Endothelial cell of umbilical vein (primary cell): Measurements from ENCODE around the gene HSP90B1. TPM values are rescaled to one million over a fixed set of nuclear protein-coding genes. Genes with fewer than 3 reads are reported as not detected.

Experiments used
- BruUV-seq: library from RNA; stranded (reverse); fragments of 400-500 nt; replicated peaks from 2 replicates; lab custom pipeline; 2021; lab: Mats Ljungman, UMichigan
- CTCF ChIA-PET: fragments of 300-600, 350-600 bp; sonication (Branson Sonifier 250); formaldehyde crosslinking; loops from one replicate; lab custom pipeline; 2021; ENCODE audit warnings: antibody characterized with exemption, inconsistent platforms; lab: Charles Lee
- POLR2A ChIA-PET: fragments of 300-600, 350-600 bp; sonication (Branson Sonifier 250); formaldehyde crosslinking; loops from one replicate; lab custom pipeline; 2021; ENCODE audit warnings: antibody characterized with exemption, inconsistent platforms; lab: Charles Lee
- DNase-seq: peaks from one replicate; pipeline ENCODE4 v3.0.0-alpha.2; 2011; ENCODE audit warnings: low read depth, low spot score
- FAIRE-seq: peaks from 2 replicates; lab custom pipeline; 2011; peaks lifted over from hg19 to GRCh38; lab: Jason Lieb, UNC
- H2AFZ ChIP-seq: 2 replicates; pipeline ENCODE4 v1.6.0; 2012; ENCODE audit warnings: low read depth, low read length, control low read depth, inconsistent platforms
- H3K27ac ChIP-seq: 2 replicates; pipeline ENCODE4 v1.5.1; 2011; ENCODE audit warnings: low read depth, mild to moderate bottlenecking, control low read depth, low read length, moderate library complexity; ENCODE audit not compliant: insufficient read depth
- H3K27me3 ChIP-seq, 2 experiments: 2 replicates each; pipeline versions ENCODE4 v1.6.0 to v1.6.1; 2011; ENCODE audit warnings: low read length in 2 of 2, mixed read lengths in 1 of 2; ENCODE audit not compliant: control insufficient read depth in 2 of 2, insufficient read depth in 2 of 2
- H3K36me3 ChIP-seq, 2 experiments: 2 replicates in 1 of 2; 3 replicates in 1 of 2; pipeline ENCODE4 v1.5.1; 2011; ENCODE audit warnings: low read length in 2 of 2, mild to moderate bottlenecking in 1 of 2, moderate library complexity in 1 of 2; ENCODE audit not compliant: control insufficient read depth in 2 of 2, insufficient read depth in 2 of 2; ENCODE audit errors: extremely low read depth in 1 of 2
- H3K4me1 ChIP-seq: 3 replicates; pipeline ENCODE4 v1.5.1; 2011; ENCODE audit warnings: mild to moderate bottlenecking, low read length; ENCODE audit not compliant: control insufficient read depth, insufficient read depth; ENCODE audit errors: extremely low read depth
- H3K4me2 ChIP-seq: 2 replicates; pipeline ENCODE4 v1.6.1; 2011; ENCODE audit warnings: low read length, control low read depth, mixed read lengths; ENCODE audit not compliant: insufficient read depth
- H3K4me3 ChIP-seq, 3 experiments: fragments of 200-600 bp in 1 of 3; sonication (generic), shearing (Covaris generic) in 1 of 3; replicated peaks in 1 of 3; 2 replicates each; pipeline ENCODE4 v1.5.1; 2011 to 2016; ENCODE audit warnings: control low read depth in 3 of 3, low read length in 3 of 3, mild to moderate bottlenecking in 2 of 3, inconsistent platforms in 1 of 3, low read depth in 1 of 3, moderate library complexity in 1 of 3; ENCODE audit not compliant: insufficient read depth in 1 of 3
- H3K79me2 ChIP-seq: 2 replicates; pipeline ENCODE4 v1.6.0; 2012; ENCODE audit warnings: low read length, inconsistent platforms; ENCODE audit not compliant: control insufficient read depth, insufficient read depth
- H3K9ac ChIP-seq: replicated peaks from 2 replicates; pipeline ENCODE3; 2011; ENCODE audit warnings: low read length, control low read depth; ENCODE audit not compliant: insufficient read depth; ENCODE audit errors: extremely low read depth
- H3K9me1 ChIP-seq: replicated peaks from 3 replicates; pipeline ENCODE4 v1.6.0; 2011; ENCODE audit warnings: mild to moderate bottlenecking, low read length; ENCODE audit not compliant: control insufficient read depth, insufficient read depth; ENCODE audit errors: extremely low read depth
- H3K9me3 ChIP-seq: replicated peaks from 2 replicates; pipeline ENCODE4 v1.5.1; 2012; ENCODE audit warnings: low read length, inconsistent platforms; ENCODE audit not compliant: control insufficient read depth, insufficient read depth
- H4K20me1 ChIP-seq: replicated peaks from 2 replicates; pipeline ENCODE3; 2011; ENCODE audit warnings: mild to moderate bottlenecking, low read length; ENCODE audit not compliant: control insufficient read depth, insufficient read depth; ENCODE audit errors: extremely low read depth
- EZH2 ChIP-seq: IDR thresholded peaks from 2 replicates; pipeline ENCODE4 v1.6.1; 2012; ENCODE audit warnings: borderline replicate concordance, low read depth, mild to moderate bottlenecking, moderate library complexity, low read length, inconsistent platforms; ENCODE audit not compliant: severe bottlenecking
- FOS ChIP-seq: IDR thresholded peaks from 2 replicates; pipeline ENCODE4 v1.6.1; 2011; ENCODE audit warnings: mild to moderate bottlenecking, low read length, moderate library complexity, borderline replicate concordance; ENCODE audit not compliant: insufficient read depth
- GATA2 ChIP-seq: IDR thresholded peaks from 2 replicates; pipeline ENCODE4 v1.7.0; 2011; ENCODE audit warnings: low read depth, mild to moderate bottlenecking, moderate library complexity, mixed read lengths, low read length; ENCODE audit not compliant: insufficient read length, insufficient read depth
- JUN ChIP-seq: IDR thresholded peaks from 2 replicates; pipeline ENCODE4 v1.6.1; 2011; ENCODE audit warnings: borderline replicate concordance, low read depth; ENCODE audit not compliant: insufficient read length, insufficient read depth
- MYC ChIP-seq: IDR thresholded peaks from one replicate; pipeline ENCODE4 v1.6.1; 2011; ENCODE audit warnings: mild to moderate bottlenecking, low read depth, low read length
- POLR2A ChIP-seq: IDR thresholded peaks from 2 replicates; pipeline ENCODE4 v1.6.1; 2012; ENCODE audit warnings: low read depth, mild to moderate bottlenecking, control low read depth, low read length
- POLR2AphosphoS5 ChIP-seq: IDR thresholded peaks from 2 replicates; pipeline ENCODE4 v1.6.1; 2012; ENCODE audit warnings: low read depth, mild to moderate bottlenecking, control low read depth, low read length, moderate library complexity; ENCODE audit not compliant: insufficient read depth
- dilution Hi-C: fragments of 300-500 bp; cut with MboI; formaldehyde crosslinking; loops from one replicate; pipeline ENCODE4 v1.15.0; 2019; ENCODE audit warnings: low sequenced_read_pairs; ENCODE audit not compliant: extremely low pct_ligation_motif_present
- intact Hi-C: fragments of 100-400 bp; cut with micrococcal nuclease; formaldehyde crosslinking; loops from one replicate; pipeline ENCODE4 v1.10.0; 2022
- polyA plus RNA-seq, 4 experiments: library from polyadenylated mRNA; depleted of rRNA in 3 of 4; stranded (reverse) in 3 of 4; unstranded in 1 of 4; fragments of >200 nt; gene quantifications; 2 replicates each; pipeline versions ENCODE4 v1.2.1 to v1.2.3, GENCODE V29; 2011 to 2012; ENCODE audit warnings: missing spikeins in 1 of 4
- total RNA-seq: library from RNA; stranded (reverse); gene quantifications from 2 replicates; pipeline ENCODE4 v1.2.3, GENCODE V29; 2021
- TF ChIP-seq, protein P1 (sequence below): IDR thresholded peaks from 2 replicates; pipeline ENCODE4 v1.6.1; 2011; ENCODE audit not compliant: insufficient read depth, insufficient read length
- TF ChIP-seq, protein P2 (sequence below), 2 donors: IDR thresholded peaks; 1 replicate in 1 of 2; 2 replicates in 1 of 2; pipeline ENCODE4 v1.5.1; 2011; ENCODE audit warnings: low read length in 2 of 2, mild to moderate bottlenecking in 2 of 2, moderate library complexity in 2 of 2, control low read depth in 1 of 2, inconsistent platforms in 1 of 2, low read depth in 1 of 2; ENCODE audit not compliant: insufficient read depth in 1 of 2; ENCODE audit errors: extremely low read depth in 1 of 2

Gene HSP90B1
- total and polyA plus RNA-seq, 2 donors (not counting 3 experiments of a cell fraction or from before 2014, with no cell fraction given), result 310 to 1,310 TPM

DNA sequence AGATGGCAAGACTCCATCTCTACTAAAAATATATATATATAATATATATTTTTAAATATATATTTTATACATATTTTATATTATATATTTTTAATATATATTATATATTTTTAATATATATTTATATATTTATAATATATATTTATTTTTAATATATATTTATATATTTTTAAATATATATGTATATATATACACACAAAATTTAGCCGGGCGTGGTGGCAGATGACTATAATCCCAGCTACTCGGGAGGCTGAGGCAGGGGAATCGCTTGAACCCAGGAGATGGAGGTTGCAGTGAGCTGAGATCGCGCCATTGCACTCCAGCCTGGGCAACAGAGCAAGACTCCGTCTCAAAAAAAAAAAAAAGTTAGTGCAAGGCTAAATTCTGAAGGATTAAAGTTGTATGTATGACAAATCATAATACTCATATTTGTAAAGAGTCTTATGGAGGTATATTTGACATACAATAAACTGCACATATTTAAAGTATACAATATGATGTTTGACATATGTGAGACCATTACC lies 27.7 kb downstream of the HSP90B1 start:
- peaks cover 2 to 4% of the 10 kb centered on the region in 2 experiments for H3K36me3 ChIP-seq
- no peaks in the 10 kb centered on the region for H4K20me1 ChIP-seq
- dilution Hi-C loops, result no loop called here
- intact Hi-C loops, result loop anchor here (1.0 to 2.0 kb wide), 4 partner anchors 7 to 151 kb away; partner anchors contain the start of genes HCFC2, HSP90B1 and TDG
- peaks cover 23% of the 10 kb centered on the region for H3K79me2 ChIP-seq
- H3K4me1 ChIP-seq, result peaks cover 9% of the 10 kb centered on the region
- DNase-seq (no peak), FAIRE-seq (no peak)
- ChIA-PET CTCF (interaction anchor here (0.6 kb wide), 1 partner anchor 151 kb away, joined by 3 read pairs; no protein-coding TSS in a partner anchor), POLR2A (no interaction called here)
- peak overlapping the region; percentile 40 for H3K9ac ChIP-seq
- no peak overlapping the region for H2AFZ ChIP-seq
- H3K27ac ChIP-seq, result no peak overlapping the region
- BruUV-seq, result no TSS peak
- TF ChIP-seq GATA2, result no peak
- TF ChIP-seq POLR2AphosphoS5, result no peak
- no peak for TF ChIP-seq FOS
- no peak for TF ChIP-seq EZH2
- TF ChIP-seq POLR2A, result no peak
- TF ChIP-seq JUN, result no peak
- TF ChIP-seq, protein P1, sequence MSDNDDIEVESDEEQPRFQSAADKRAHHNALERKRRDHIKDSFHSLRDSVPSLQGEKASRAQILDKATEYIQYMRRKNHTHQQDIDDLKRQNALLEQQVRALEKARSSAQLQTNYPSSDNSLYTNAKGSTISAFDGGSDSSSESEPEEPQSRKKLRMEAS, result no peak
- no peak for TF ChIP-seq MYC
- TF ChIP-seq, protein P2, sequence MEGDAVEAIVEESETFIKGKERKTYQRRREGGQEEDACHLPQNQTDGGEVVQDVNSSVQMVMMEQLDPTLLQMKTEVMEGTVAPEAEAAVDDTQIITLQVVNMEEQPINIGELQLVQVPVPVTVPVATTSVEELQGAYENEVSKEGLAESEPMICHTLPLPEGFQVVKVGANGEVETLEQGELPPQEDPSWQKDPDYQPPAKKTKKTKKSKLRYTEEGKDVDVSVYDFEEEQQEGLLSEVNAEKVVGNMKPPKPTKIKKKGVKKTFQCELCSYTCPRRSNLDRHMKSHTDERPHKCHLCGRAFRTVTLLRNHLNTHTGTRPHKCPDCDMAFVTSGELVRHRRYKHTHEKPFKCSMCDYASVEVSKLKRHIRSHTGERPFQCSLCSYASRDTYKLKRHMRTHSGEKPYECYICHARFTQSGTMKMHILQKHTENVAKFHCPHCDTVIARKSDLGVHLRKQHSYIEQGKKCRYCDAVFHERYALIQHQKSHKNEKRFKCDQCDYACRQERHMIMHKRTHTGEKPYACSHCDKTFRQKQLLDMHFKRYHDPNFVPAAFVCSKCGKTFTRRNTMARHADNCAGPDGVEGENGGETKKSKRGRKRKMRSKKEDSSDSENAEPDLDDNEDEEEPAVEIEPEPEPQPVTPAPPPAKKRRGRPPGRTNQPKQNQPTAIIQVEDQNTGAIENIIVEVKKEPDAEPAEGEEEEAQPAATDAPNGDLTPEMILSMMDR (IDR thresholded peaks at IDR 0.05; ENCODE audit: extremely low read depth in 1 of 2, insufficient read depth in 1 of 2, low read depth in 1 of 2, low read length in 2 of 2), result no peak
- no peaks in the 10 kb centered on the region for H3K9me1 ChIP-seq
- no peaks in the 10 kb centered on the region for H3K27me3 ChIP-seq
- no peak overlapping the region for H3K4me2 ChIP-seq
- H3K4me3 ChIP-seq, result no peak overlapping the region
- no peaks in the 10 kb centered on the region for H3K9me3 ChIP-seq
